ENCODE data around the gene ELFN1.

DNA sequence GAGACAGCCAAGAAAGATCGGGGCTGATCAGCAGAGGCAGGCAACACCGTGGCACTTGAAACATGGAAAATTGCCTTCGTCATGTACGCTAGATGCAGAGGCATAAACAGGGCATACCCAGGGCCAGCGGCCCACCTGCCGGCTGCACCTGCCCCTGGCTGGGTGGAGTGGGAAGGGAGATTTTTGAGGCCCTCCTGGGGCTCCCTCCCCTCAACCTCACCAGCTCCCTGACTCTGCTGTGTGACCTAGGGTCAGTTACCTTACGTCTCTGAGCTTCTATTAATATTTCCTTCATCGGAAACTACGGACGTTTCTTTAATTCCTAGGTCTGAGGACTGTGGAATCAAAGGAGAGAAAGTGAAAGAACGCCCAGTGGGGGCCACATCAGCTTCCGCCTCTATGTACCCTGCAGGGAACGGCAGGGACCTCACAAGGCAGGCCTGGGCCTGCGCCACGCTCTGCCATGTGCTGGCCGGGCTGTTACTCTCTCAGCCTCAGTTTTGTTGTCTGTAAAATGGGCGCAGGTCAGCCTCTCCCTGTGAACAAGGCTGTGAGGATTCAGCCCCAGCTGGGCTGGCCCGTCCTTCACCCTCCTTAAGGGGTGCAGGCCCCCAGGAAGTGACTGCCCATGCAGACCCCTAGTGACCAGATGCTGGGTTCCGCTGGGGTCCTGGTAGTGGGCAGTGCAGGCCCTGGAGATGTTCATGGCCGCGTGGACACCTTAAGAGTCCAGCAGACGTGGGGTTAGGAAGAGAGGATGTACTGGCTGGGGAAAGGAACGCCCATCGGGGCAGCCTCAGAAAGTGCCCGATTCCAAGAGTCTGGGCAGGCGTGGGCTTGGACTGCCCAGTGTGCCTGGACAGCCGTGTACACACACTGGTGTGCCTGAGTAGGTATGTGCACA is 22.7 kb downstream of the ELFN1 start:
- TF ChIP-seq POLR2A (IDR thresholded peaks at IDR 0.05) (no peak), EP300 (IDR thresholded peaks at IDR 0.05) (no peak)
- TF ChIP-seq, protein P1, sequence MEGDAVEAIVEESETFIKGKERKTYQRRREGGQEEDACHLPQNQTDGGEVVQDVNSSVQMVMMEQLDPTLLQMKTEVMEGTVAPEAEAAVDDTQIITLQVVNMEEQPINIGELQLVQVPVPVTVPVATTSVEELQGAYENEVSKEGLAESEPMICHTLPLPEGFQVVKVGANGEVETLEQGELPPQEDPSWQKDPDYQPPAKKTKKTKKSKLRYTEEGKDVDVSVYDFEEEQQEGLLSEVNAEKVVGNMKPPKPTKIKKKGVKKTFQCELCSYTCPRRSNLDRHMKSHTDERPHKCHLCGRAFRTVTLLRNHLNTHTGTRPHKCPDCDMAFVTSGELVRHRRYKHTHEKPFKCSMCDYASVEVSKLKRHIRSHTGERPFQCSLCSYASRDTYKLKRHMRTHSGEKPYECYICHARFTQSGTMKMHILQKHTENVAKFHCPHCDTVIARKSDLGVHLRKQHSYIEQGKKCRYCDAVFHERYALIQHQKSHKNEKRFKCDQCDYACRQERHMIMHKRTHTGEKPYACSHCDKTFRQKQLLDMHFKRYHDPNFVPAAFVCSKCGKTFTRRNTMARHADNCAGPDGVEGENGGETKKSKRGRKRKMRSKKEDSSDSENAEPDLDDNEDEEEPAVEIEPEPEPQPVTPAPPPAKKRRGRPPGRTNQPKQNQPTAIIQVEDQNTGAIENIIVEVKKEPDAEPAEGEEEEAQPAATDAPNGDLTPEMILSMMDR (IDR thresholded peaks at IDR 0.05) = no peak
